HepG2 (cell line): Measurements from ENCODE around the gene HK2. TPM values are rescaled to one million over a fixed set of nuclear protein-coding genes. Genes with fewer than 3 reads are reported as not detected.

ENCODE experiments used
- CBX1 ChIP-seq: IDR thresholded peaks from one replicate; pipeline ENCODE4 v1.6.1; 2016; ENCODE audit warnings: antibody characterized with exemption, low read depth
- EEA1 ChIP-seq: sonication (generic); formaldehyde crosslinking; IDR thresholded peaks from 2 replicates; pipeline ENCODE4 v1.5.1; 2020; ENCODE audit warnings: mild to moderate bottlenecking, missing genetic modification reagents, borderline replicate concordance
- HDAC1 ChIP-seq: sonication (generic); formaldehyde crosslinking; IDR thresholded peaks from 2 replicates; pipeline ENCODE4 v1.5.1; 2020; ENCODE audit warnings: mild to moderate bottlenecking, missing genetic modification reagents
- HNF1B ChIP-seq: sonication (generic); formaldehyde crosslinking; IDR thresholded peaks from 2 replicates; pipeline ENCODE4 v1.5.1; 2020; ENCODE audit warnings: mild to moderate bottlenecking, moderate library complexity, missing genetic modification reagents
- JUNB ChIP-seq: sonication (generic); formaldehyde crosslinking; IDR thresholded peaks from 2 replicates; pipeline ENCODE4 v1.8.0; 2022; ENCODE audit warnings: missing genetic modification reagents, mild to moderate bottlenecking, borderline replicate concordance
- SIX1 ChIP-seq: sonication (generic); formaldehyde crosslinking; IDR thresholded peaks from 2 replicates; pipeline ENCODE4 v1.4.0; 2020; ENCODE audit warnings: missing genetic modification reagents, borderline replicate concordance
- SP4 ChIP-seq: sonication (generic); formaldehyde crosslinking; IDR thresholded peaks from 2 replicates; pipeline ENCODE4 v1.8.1; 2023; ENCODE audit warnings: mild to moderate bottlenecking, missing genetic modification reagents
- THAP11 ChIP-seq: IDR thresholded peaks from 2 replicates; pipeline ENCODE4 v1.6.1; 2016; ENCODE audit warnings: missing biosample characterization, missing genetic modification reagents
- TIGD3 ChIP-seq: sonication (generic); formaldehyde crosslinking; IDR thresholded peaks from 2 replicates; pipeline ENCODE4 v1.5.1; 2020; ENCODE audit warnings: mild to moderate bottlenecking, missing genetic modification reagents, borderline replicate concordance
- ZBED4 ChIP-seq: sonication (generic); formaldehyde crosslinking; IDR thresholded peaks from 2 replicates; pipeline ENCODE4 v1.4.0; 2020; ENCODE audit warnings: missing genetic modification reagents, borderline replicate concordance
- ZBTB20 ChIP-seq: sonication (generic); formaldehyde crosslinking; IDR thresholded peaks from 2 replicates; pipeline ENCODE4 v1.8.1; 2023; ENCODE audit warnings: missing genetic modification reagents, low read depth, mild to moderate bottlenecking, borderline replicate concordance
- ZNF234 ChIP-seq: sonication (generic); formaldehyde crosslinking; conservative IDR thresholded peaks from 2 replicates; pipeline ENCODE4 v1.5.1; 2020; ENCODE audit warnings: mild to moderate bottlenecking, missing genetic modification reagents
- ZNF260 ChIP-seq: sonication (generic); formaldehyde crosslinking; IDR thresholded peaks from 2 replicates; pipeline ENCODE4 v1.4.0; 2020; ENCODE audit warnings: missing genetic modification reagents, low read depth, mild to moderate bottlenecking, borderline replicate concordance
- ZNF331 ChIP-seq: sonication (generic); formaldehyde crosslinking; IDR thresholded peaks from 2 replicates; pipeline ENCODE4 v1.4.0; 2020; ENCODE audit warnings: missing genetic modification reagents
- ZNF383 ChIP-seq: sonication (generic); formaldehyde crosslinking; IDR thresholded peaks from 2 replicates; pipeline ENCODE4 v1.4.0; 2020; ENCODE audit warnings: missing genetic modification reagents, mild to moderate bottlenecking, borderline replicate concordance
- ZNF431 ChIP-seq: sonication (generic); formaldehyde crosslinking; IDR thresholded peaks from 2 replicates; pipeline ENCODE4 v1.9.0; 2022; ENCODE audit warnings: missing genetic modification reagents, low read depth, mild to moderate bottlenecking, borderline replicate concordance
- ZNF572 ChIP-seq: sonication (generic); formaldehyde crosslinking; IDR thresholded peaks from 2 replicates; pipeline ENCODE4 v1.5.1; 2020; ENCODE audit warnings: mild to moderate bottlenecking, missing genetic modification reagents
- ZNF589 ChIP-seq: sonication (generic); formaldehyde crosslinking; conservative IDR thresholded peaks from 2 replicates; pipeline ENCODE4 v1.8.0; 2022; ENCODE audit warnings: mild to moderate bottlenecking, moderate library complexity, missing genetic modification reagents
- ZNF782 ChIP-seq: sonication (generic); formaldehyde crosslinking; IDR thresholded peaks from 2 replicates; pipeline ENCODE4 v1.4.0; 2020; ENCODE audit warnings: missing genetic modification reagents, mild to moderate bottlenecking, borderline replicate concordance
- ZNF83 ChIP-seq: sonication (generic); formaldehyde crosslinking; IDR thresholded peaks from 2 replicates; pipeline ENCODE4 v1.4.0; 2020; ENCODE audit warnings: missing genetic modification reagents, mild to moderate bottlenecking, borderline replicate concordance
- ZSCAN29 ChIP-seq: sonication (generic); formaldehyde crosslinking; conservative IDR thresholded peaks from 2 replicates; pipeline ENCODE4 v1.4.0; 2020; ENCODE audit warnings: mild to moderate bottlenecking, missing genetic modification reagents
- ZSCAN5A ChIP-seq: sonication (generic); formaldehyde crosslinking; IDR thresholded peaks from 2 replicates; pipeline ENCODE4 v1.8.0; 2022; ENCODE audit warnings: mild to moderate bottlenecking, missing genetic modification reagents, borderline replicate concordance
- polyA plus RNA-seq, 8 experiments: library from polyadenylated mRNA; depleted of rRNA in 3 of 8; stranded (reverse) in 7 of 8; unstranded in 1 of 8; fragments of >200 nt; fragmentation: Illumina TruSeq in 4 of 8; extraction: Trizol in 4 of 8; gene quantifications; 2 replicates each; pipeline versions ENCODE4 v1.2.1 to v1.2.3, GENCODE V29; 2011 to 2016; ENCODE audit warnings: low read depth in 4 of 8, missing spikeins in 1 of 8, mixed read lengths in 1 of 8; ENCODE audit not compliant: insufficient read depth in 1 of 8
- total RNA-seq, 5 experiments: library from RNA; depleted of rRNA; stranded (reverse); fragments of >200 nt; fragmentation: Illumina TruSeq; extraction: Trizol; gene quantifications; 2 replicates each; pipeline ENCODE4 v1.2.3, GENCODE V29; 2016; ENCODE audit warnings: low read depth in 1 of 5

HK2 gene
- total and polyA plus RNA-seq, 2 of the 13 experiments (the other 11 are each of a cell fraction or from before 2014, with no cell fraction given) = 13.2 to 101 TPM

GRCh38 chr2:74937221-74937880 lies 103.4 kb downstream of the HK2 start (continued):
- TF ChIP-seq TIGD3 (no peak), ZBTB20 (CRISPR knock-in tag) (no peak), ZNF234 (CRISPR knock-in tag) (no peak), ZNF572 (no peak), ZSCAN29 (CRISPR knock-in tag) (no peak; the same call in 1 of the 2 replicates), ZNF260 (CRISPR knock-in tag) (no peak), ZNF782 (CRISPR knock-in tag) (no peak), SIX1 (CRISPR knock-in tag) (0 out of 2 replicates have a peak, but pooled peaks have one; percentile 33), JUNB (CRISPR knock-in tag) (peak; percentile 41; the same call in 1 of the 2 replicates), HNF1B (CRISPR knock-in tag) (no peak), THAP11 (CRISPR knock-in tag) (peak; percentile 34; the same call in 1 of the 2 replicates), CBX1 (no peak), ZNF383 (CRISPR knock-in tag) (no peak), EEA1 (CRISPR knock-in tag) (no peak), ZBED4 (CRISPR knock-in tag) (no peak), SP4 (CRISPR knock-in tag) (no peak), HDAC1 (CRISPR knock-in tag) (no peak), ZSCAN5A (CRISPR knock-in tag) (no peak), ZNF431 (CRISPR knock-in tag) (no peak), ZNF83 (CRISPR knock-in tag) (no peak), ZNF589 (CRISPR knock-in tag) (no peak), ZNF331 (CRISPR knock-in tag) (no peak)
